CD4-positive, alpha-beta T cell treated with Interleukin-12 subunit alpha and Interleukin-12 subunit beta, for 1 hour (primary cell): ENCODE measurements around the gene TFG.

ENCODE experiments used
- DNase-seq: peaks from one replicate; pipeline ENCODE4 v3.0.0-alpha.2; 2020

The TFG gene

GRCh38 chr3:100708644-100708988 is 678 bp upstream of the TFG start:
- DNase-seq: no peak

- DNase-seq: peak; percentile 36
Measured at GRCh38 chr3:100709842-100710260, 557 bp downstream of the TFG start.

GRCh38 chr3:100710261-100710968 is 1.1 kb downstream of the TFG start:
- DNase-seq: peak; percentile 63

- DNase-seq: no peak
Measured at GRCh38 chr3:100715176-100715575, 5.9 kb downstream of the TFG start.

GRCh38 chr3:100717063-100717462 is 7.8 kb downstream of the TFG start:
- DNase-seq: no peak

- no peak for DNase-seq
Measured at GRCh38 chr3:100717637-100718487, 8.6 kb downstream of the TFG start.

GRCh38 chr3:100719136-100719535 is 9.8 kb downstream of the TFG start:
- DNase-seq: no peak

- DNase-seq: no peak
Measured at GRCh38 chr3:100720426-100720825, 11.1 kb downstream of the TFG start.

GRCh38 chr3:100725935-100726513 is 16.7 kb downstream of the TFG start:
- DNase-seq: no peak

- no peak for DNase-seq
Measured at GRCh38 chr3:100726706-100727105, 17.4 kb downstream of the TFG start.

- no peak for DNase-seq
Measured at GRCh38 chr3:100730524-100730923, 21.2 kb downstream of the TFG start.

- no peak for DNase-seq
Measured at GRCh38 chr3:100732435-100732834, 23.1 kb downstream of the TFG start.

- no peak for DNase-seq
Measured at GRCh38 chr3:100737334-100737733, 28.0 kb downstream of the TFG start.

- DNase-seq: no peak
Measured at GRCh38 chr3:100740207-100740606, 30.9 kb downstream of the TFG start.

GRCh38 chr3:100743535-100743934 is 34.2 kb downstream of the TFG start:
- no peak for DNase-seq

- no peak for DNase-seq
Measured at GRCh38 chr3:100744671-100745070, 35.4 kb downstream of the TFG start.

GRCh38 chr3:100745617-100746016 is 36.3 kb downstream of the TFG start:
- no peak for DNase-seq

- no peak for DNase-seq
Measured at GRCh38 chr3:100746092-100746491, 36.8 kb downstream of the TFG start.

- DNase-seq: no peak
Measured at GRCh38 chr3:100748220-100748619, 38.9 kb downstream of the TFG start.

GRCh38 chr3:100748967-100749366 is 39.7 kb downstream of the TFG start:
- DNase-seq: no peak

GRCh38 chr3:100753846-100754245 is 44.6 kb downstream of the TFG start:
- no peak for DNase-seq

- no peak for DNase-seq
Measured at GRCh38 chr3:100754563-100755334, 45.5 kb downstream of the TFG start.

GRCh38 chr3:100756441-100756840 is 47.1 kb downstream of the TFG start:
- DNase-seq: no peak
